B cell (primary cell): ENCODE data around the gene NFASC. TPM values are rescaled to one million over a fixed set of nuclear protein-coding genes. Genes with fewer than 3 reads are reported as not detected.

ENCODE experiments used
- ATAC-seq: fragments of 200-7000 bp; cut with Tn5 transposase; one replicate; pipeline ENCODE4 v1.10.0; 2021; ENCODE audit warnings: low read depth, mild to moderate bottlenecking, moderate number of reproducible peaks, moderate library complexity
- CTCF ChIA-PET: fragments of 350-600 bp; sonication (Branson Sonifier 250); formaldehyde crosslinking; loops from one replicate; lab custom pipeline; 2021; ENCODE audit warnings: antibody characterized with exemption, inconsistent platforms; lab: Charles Lee
- POLR2A ChIA-PET: fragments of 350-600 bp; sonication (Branson Sonifier 250); formaldehyde crosslinking; loops from one replicate; lab custom pipeline; 2021; ENCODE audit warnings: antibody characterized with exemption; lab: Charles Lee
- DNase-seq: peaks from one replicate; pipeline ENCODE4 v3.0.0; 2013
- H2AFZ ChIP-seq: 2 replicates; pipeline ENCODE4 v1.6.1; 2012; ENCODE audit warnings: mild to moderate bottlenecking, low read depth, low read length; ENCODE audit not compliant: insufficient read depth, poor library complexity, severe bottlenecking
- H3K27ac ChIP-seq, 2 donors: 1 replicate in 1 of 2; 2 replicates in 1 of 2; pipeline ENCODE4 v1.5.1; 2012 to 2013; ENCODE audit warnings: low read length in 2 of 2, mild to moderate bottlenecking in 2 of 2, moderate library complexity in 1 of 2
- H3K27me3 ChIP-seq, 4 experiments: fragments of 200-600 bp in 1 of 4; sonication (generic) in 1 of 4; replicated peaks in 1 of 4; 1 replicate in 2 of 4; 2 replicates in 2 of 4; pipeline versions ENCODE4 v1.6.1 to v1.7.0; 2013 to 2016; ENCODE audit warnings: low read length in 3 of 4, mild to moderate bottlenecking in 2 of 4, mixed read lengths in 1 of 4, moderate library complexity in 1 of 4; ENCODE audit not compliant: insufficient read depth in 4 of 4, control insufficient read depth in 3 of 4; ENCODE audit errors: control extremely low read depth in 1 of 4
- H3K36me3 ChIP-seq, 2 experiments: replicated peaks in 1 of 2; 1 replicate in 1 of 2; 2 replicates in 1 of 2; pipeline versions ENCODE4 v1.6.1 to v1.7.1; 2013; ENCODE audit warnings: low read length in 1 of 2; ENCODE audit not compliant: insufficient read depth in 2 of 2, control insufficient read depth in 1 of 2; ENCODE audit errors: control extremely low read depth in 1 of 2, extremely low read depth in 1 of 2
- H3K4me1 ChIP-seq, 2 donors: fragments of 200-600 bp in 1 of 2; sonication (generic) in 1 of 2; 1 replicate in 1 of 2; 2 replicates in 1 of 2; pipeline versions ENCODE4 v1.5.1 to v1.6.1; 2013 to 2017; ENCODE audit warnings: low read length in 2 of 2; ENCODE audit not compliant: control insufficient read depth in 2 of 2, insufficient read depth in 2 of 2
- H3K4me2 ChIP-seq: replicated peaks from 2 replicates; pipeline ENCODE3; 2012; ENCODE audit warnings: mild to moderate bottlenecking, low read depth, low read length; ENCODE audit not compliant: poor library complexity, severe bottlenecking
- H3K4me3 ChIP-seq, 5 experiments: fragments of 200-600 bp in 1 of 5; sonication (generic) in 1 of 5; 1 replicate in 3 of 5; 2 replicates in 2 of 5; pipeline versions ENCODE4 v1.5.1 to v1.7.0; 2011 to 2016; ENCODE audit warnings: low read length in 4 of 5, mild to moderate bottlenecking in 4 of 5, low read depth in 2 of 5, control low read depth in 1 of 5, moderate library complexity in 1 of 5; ENCODE audit not compliant: insufficient read depth in 1 of 5; ENCODE audit errors: control extremely low read depth in 1 of 5, extremely low read depth in 1 of 5
- H3K79me2 ChIP-seq: fragments of 200-600 bp; sonication (generic); one replicate; pipeline ENCODE4 v1.6.0; 2016; ENCODE audit warnings: low read length; ENCODE audit not compliant: control insufficient read depth, insufficient read depth
- H3K9ac ChIP-seq: fragments of 200-600 bp; sonication (generic); 2 replicates; pipeline ENCODE4 v1.6.1; 2017; ENCODE audit warnings: mild to moderate bottlenecking, low read length, moderate library complexity
- H3K9me3 ChIP-seq, 3 donors: one replicate each; pipeline versions ENCODE4 v1.6.1 to v1.7.1; 2013; ENCODE audit warnings: low read length in 2 of 3; ENCODE audit not compliant: control insufficient read depth in 2 of 3, insufficient read depth in 1 of 3; ENCODE audit errors: control extremely low read depth in 1 of 3
- H4K20me1 ChIP-seq: 2 replicates; pipeline ENCODE4 v1.6.0; 2012; ENCODE audit warnings: mild to moderate bottlenecking, low read length; ENCODE audit not compliant: insufficient read depth, control insufficient read depth, poor library complexity, severe bottlenecking
- H3K27ac Mint-ChIP-seq: one replicate; pipeline ENCODE4 v1.8.0; 2021; ENCODE audit warnings: mixed read lengths
- H3K27me3 Mint-ChIP-seq: one replicate; pipeline ENCODE4 v1.8.0; 2021; ENCODE audit warnings: mixed read lengths
- H3K4me1 Mint-ChIP-seq: one replicate; pipeline ENCODE4 v1.8.0; 2021; ENCODE audit warnings: mixed read lengths
- H3K4me3 Mint-ChIP-seq: one replicate; pipeline ENCODE4 v1.8.0; 2021; ENCODE audit warnings: mixed read lengths
- H3K9me3 Mint-ChIP-seq: one replicate; pipeline ENCODE4 v1.8.0; 2022; ENCODE audit warnings: mixed read lengths; ENCODE audit not compliant: insufficient read depth
- CTCF ChIP-seq: fragments of 200-600 bp; IDR thresholded peaks from one replicate; pipeline ENCODE4 v1.8.0; 2022; ENCODE audit warnings: antibody characterized with exemption, mild to moderate bottlenecking
- EZH2 ChIP-seq: IDR thresholded peaks from 2 replicates; pipeline ENCODE4 v1.6.1; 2012; ENCODE audit warnings: borderline replicate concordance, low read depth, mild to moderate bottlenecking, moderate library complexity, low read length; ENCODE audit not compliant: insufficient read depth, poor library complexity, severe bottlenecking
- WGBS: methylation state at CpG from one replicate; pipeline ENCODE4 v1.1.5; 2013; ENCODE audit warnings: missing lambda C conversion rate; ENCODE audit not compliant: insufficient coverage; 5-methylcytosine and 5-hydroxymethylcytosine counted together
- intact Hi-C: fragments of 100-400 bp; cut with micrococcal nuclease; formaldehyde crosslinking; loops from one replicate; pipeline ENCODE4 v1.10.0; 2022
- polyA plus RNA-seq: library from polyadenylated mRNA; depleted of rRNA; stranded (reverse); fragments of >200 nt; gene quantifications from 2 replicates; pipeline ENCODE4 v1.2.3, GENCODE V29; 2012
- total RNA-seq, 2 donors: library from RNA; stranded (reverse); fragments of 120-200 nt in 1 of 2; gene quantifications; 1 replicate in 1 of 2; 2 replicates in 1 of 2; pipeline versions ENCODE4 v1.2.3 to v1.2.4, GENCODE V29; 2013 to 2022

NFASC gene
- total and polyA plus RNA-seq, 2 donors (not counting 1 experiment from before 2014, with no cell fraction given): 0.06 to 0.39 TPM

- Histone ChIP-seq H2AFZ (no peak overlapping the region), H3K79me2 (no peaks in the 10 kb centered on the region), H3K4me2 (no peak overlapping the region), H3K4me3 (no peak overlapping the region), H3K27ac (no peak overlapping the region), H3K4me1 (peaks cover 5 to 8% of the 10 kb centered on the region in 2 donors), H3K27me3 (peaks cover 0 to 24% (median 1%) of the 10 kb centered on the region in 4 experiments), H3K36me3 (no peaks in the 10 kb centered on the region), H4K20me1 (no peaks in the 10 kb centered on the region), H3K9me3 (peaks cover 0 to 3% (median 0%) of the 10 kb centered on the region in 3 donors), H3K9ac (no peak overlapping the region)
- Mint-ChIP-seq H3K4me3 (no peak overlapping the region), H3K27ac (no peak overlapping the region), H3K9me3 (no peaks in the 10 kb centered on the region), H3K27me3 (peaks cover 23% of the 10 kb centered on the region), H3K4me1 (peaks cover 9% of the 10 kb centered on the region)
- TF ChIP-seq CTCF (no peak), EZH2 (no peak)
- POLR2A ChIA-PET: no interaction called here
- ATAC-seq (no peak), DNase-seq (no peak)
- intact Hi-C loops: no loop called here
- whole genome bisulfite sequencing: 97% methylated on average over 8 of the region's 10 CpGs
- CTCF ChIA-PET: interaction anchor here (2.6 kb wide), 1 partner anchor 9 kb away, joined by 11 read pairs; no protein-coding TSS in a partner anchor
Observed at GRCh38 chr1:204968135-204968534, 97.5 kb downstream of the NFASC start.

DNA sequence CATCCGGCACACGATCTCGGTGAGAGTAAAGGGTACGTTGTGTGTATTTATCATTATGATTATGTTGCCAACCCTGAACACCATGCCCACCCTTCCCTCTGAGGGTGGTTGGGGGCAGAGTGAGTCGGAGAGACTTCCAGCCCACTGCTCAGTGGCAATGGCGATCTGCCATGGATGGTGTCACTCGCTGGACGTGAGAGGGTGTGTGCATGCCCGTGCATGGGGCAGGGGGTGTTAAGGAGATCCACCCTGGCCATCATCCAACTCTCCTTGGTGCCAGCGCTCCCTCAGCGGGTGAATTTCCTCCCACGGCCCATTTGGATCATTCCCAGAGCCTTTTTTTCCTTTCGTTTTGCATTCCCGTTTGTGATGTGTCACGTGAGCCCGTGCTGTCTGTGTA, 98.3 kb downstream of the NFASC start:
- intact Hi-C loops: no loop called here
- H3K4me3 ChIP-seq: no peak overlapping the region
- no peak for ATAC-seq
- H3K4me2 ChIP-seq: no peak overlapping the region
- H3K27me3 ChIP-seq: peaks cover 0 to 24% (median 1%) of the 10 kb centered on the region in 4 experiments
- H3K27ac Mint-ChIP-seq: no peak overlapping the region
- peaks cover 0 to 3% (median 0%) of the 10 kb centered on the region in 3 donors for H3K9me3 ChIP-seq
- DNase-seq: no peak
- no peaks in the 10 kb centered on the region for H3K36me3 ChIP-seq
- peaks cover 31% of the 10 kb centered on the region for H3K27me3 Mint-ChIP-seq
- WGBS: 75% methylated on average over 4 of the region's 16 CpGs
- H3K4me1 Mint-ChIP-seq: peaks cover 2% of the 10 kb centered on the region
- H3K9ac ChIP-seq: no peak overlapping the region
- no peak overlapping the region for H2AFZ ChIP-seq
- ChIA-PET CTCF (no interaction called here), POLR2A (no interaction called here)
- H4K20me1 ChIP-seq: no peaks in the 10 kb centered on the region
- no peaks in the 10 kb centered on the region for H3K79me2 ChIP-seq
- no peak overlapping the region for H3K4me3 Mint-ChIP-seq
- H3K27ac ChIP-seq: no peak overlapping the region
- TF ChIP-seq EZH2 (no peak), CTCF (no peak)
- H3K4me1 ChIP-seq: no peaks in the 10 kb centered on the region
- H3K9me3 Mint-ChIP-seq: no peaks in the 10 kb centered on the region
